Effector memory CD4-positive, alpha-beta T cell (primary cell): ENCODE results near the gene WDR83.
"Not testable (repeated sequence)": the region's sequence is repeated elsewhere in the genome, so short reads cannot be mapped to it uniquely, and the experiment has no call there.

Source experiments
- DNase-seq, 3 donors: peaks; one replicate each; pipeline ENCODE4 v3.0.0-alpha.2; 2020
- H3K27ac ChIP-seq: 2 replicates; pipeline ENCODE4 v1.7.0; 2013; ENCODE audit warnings: mild to moderate bottlenecking, low read length, moderate library complexity; ENCODE audit not compliant: insufficient read depth, poor library complexity, severe bottlenecking
- H3K27me3 ChIP-seq: replicated peaks from 2 replicates; pipeline ENCODE4 v1.7.0; 2013; ENCODE audit warnings: mild to moderate bottlenecking, low read length; ENCODE audit not compliant: insufficient read depth, control insufficient read depth, poor library complexity, severe bottlenecking
- H3K36me3 ChIP-seq: 2 replicates; pipeline ENCODE4 v1.7.0; 2013; ENCODE audit warnings: mild to moderate bottlenecking, low read length, moderate library complexity; ENCODE audit not compliant: control insufficient read depth, insufficient read depth
- H3K4me1 ChIP-seq: 2 replicates; pipeline ENCODE4 v1.7.0; 2013; ENCODE audit warnings: low read length, mild to moderate bottlenecking; ENCODE audit not compliant: control insufficient read depth, insufficient read depth, poor library complexity, severe bottlenecking
- H3K4me3 ChIP-seq: 2 replicates; pipeline ENCODE4 v1.7.0; 2013; ENCODE audit warnings: low read length, low read depth, mild to moderate bottlenecking; ENCODE audit not compliant: insufficient read depth, poor library complexity, severe bottlenecking
- H3K9me3 ChIP-seq: 2 replicates; pipeline ENCODE4 v1.7.0; 2013; ENCODE audit warnings: mild to moderate bottlenecking, low read length, moderate library complexity; ENCODE audit not compliant: control insufficient read depth

The WDR83 gene

GRCh38 chr19:12668932-12669269, 2.3 kb downstream of the WDR83 start:
- peak overlapping the region; percentile 95 for H3K27ac ChIP-seq
- H3K9me3 ChIP-seq = no peaks in the 10 kb centered on the region
- H3K27me3 ChIP-seq = no peaks in the 10 kb centered on the region
- H3K4me3 ChIP-seq = peak overlapping the region; percentile 78
- H3K4me1 ChIP-seq = peaks cover 32% of the 10 kb centered on the region
- peaks cover 19% of the 10 kb centered on the region for H3K36me3 ChIP-seq
- DNase-seq = peak; percentile 68 to 75 (median 70)

DNA sequence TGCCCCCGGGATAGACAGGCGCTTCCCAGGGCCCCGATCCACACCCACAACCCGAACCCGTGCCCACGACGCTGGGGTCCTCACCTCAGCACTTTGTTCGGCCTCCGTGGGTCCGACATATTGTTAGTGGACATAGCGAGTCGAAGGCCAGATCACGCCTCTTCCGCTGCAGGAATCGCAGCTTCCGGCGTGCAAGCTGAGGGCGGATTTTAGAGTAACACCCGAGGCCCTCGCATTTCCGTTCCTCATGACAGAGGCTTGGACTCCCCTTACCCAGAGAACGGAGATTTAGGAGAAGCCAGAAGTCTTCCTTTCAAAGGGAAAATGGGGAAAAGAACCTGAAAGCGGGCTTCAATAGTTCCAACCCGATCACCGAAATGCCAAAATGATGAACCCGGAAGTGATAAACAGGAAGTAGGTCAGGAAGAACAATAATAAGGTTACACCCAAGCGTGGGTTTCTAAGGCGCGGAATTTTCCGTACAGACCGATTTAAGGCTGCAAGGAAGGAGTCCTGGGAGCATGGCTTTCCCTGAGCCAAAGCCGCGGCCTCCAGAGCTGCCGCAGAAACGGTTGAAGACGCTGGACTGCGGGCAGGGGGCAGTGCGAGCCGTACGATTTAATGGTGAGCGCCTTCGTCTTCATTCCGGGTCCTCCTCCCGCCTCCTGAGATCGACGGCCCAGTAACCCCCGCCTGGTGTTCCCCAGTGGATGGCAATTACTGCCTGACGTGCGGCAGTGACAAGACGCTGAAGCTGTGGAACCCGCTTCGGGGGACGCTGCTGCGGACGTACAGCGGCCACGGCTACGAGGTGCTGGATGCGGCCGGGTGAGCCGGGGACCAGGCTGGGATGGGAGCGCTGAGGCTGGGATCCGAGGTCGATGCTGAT, 2.9 kb downstream of the WDR83 start:
- Histone ChIP-seq H3K4me1 (peaks cover 28% of the 10 kb centered on the region), H3K4me3 (peak overlapping the region; percentile 78), H3K9me3 (no peaks in the 10 kb centered on the region), H3K27ac (peak overlapping the region; percentile 95), H3K27me3 (no peaks in the 10 kb centered on the region), H3K36me3 (peaks cover 19% of the 10 kb centered on the region)
- DNase-seq = peak; percentile 52 to 66 (median 62)

DNA sequence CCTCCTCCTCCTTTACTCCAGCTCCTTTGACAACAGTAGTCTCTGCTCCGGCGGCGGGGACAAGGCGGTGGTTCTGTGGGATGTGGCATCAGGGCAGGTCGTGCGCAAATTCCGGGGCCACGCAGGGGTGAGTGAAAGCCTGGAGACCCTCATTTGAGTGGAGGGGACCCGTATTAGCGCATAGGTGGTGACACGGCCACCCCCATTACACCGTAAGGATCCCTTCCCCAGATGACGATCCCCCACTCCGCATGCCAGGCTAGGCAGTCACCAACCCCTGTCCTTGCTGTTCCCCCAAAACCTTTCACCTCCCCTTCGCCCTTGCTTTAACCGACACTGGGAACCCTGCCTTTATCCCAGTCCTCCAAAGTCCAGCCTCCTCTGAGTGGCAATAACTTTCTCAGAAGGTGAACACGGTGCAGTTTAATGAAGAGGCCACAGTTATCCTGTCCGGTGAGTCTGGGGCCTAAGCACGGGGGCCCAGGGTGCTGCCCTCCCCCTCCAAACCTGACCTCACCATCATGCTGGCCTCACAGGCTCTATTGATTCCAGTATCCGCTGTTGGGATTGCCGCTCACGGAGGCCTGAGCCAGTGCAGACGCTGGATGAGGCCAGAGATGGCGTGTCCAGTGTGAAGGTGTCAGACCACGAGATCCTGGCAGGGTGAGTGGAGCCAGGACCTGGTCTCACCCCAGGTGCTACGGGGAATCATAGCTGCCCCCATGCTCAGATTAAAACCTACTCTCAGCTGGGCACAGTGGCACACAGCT, 3.7 kb downstream of the WDR83 start:
- Histone ChIP-seq H3K27ac (peak overlapping the region; percentile 95), H3K27me3 (no peaks in the 10 kb centered on the region), H3K9me3 (no peaks in the 10 kb centered on the region), H3K4me1 (peaks cover 21% of the 10 kb centered on the region), H3K4me3 (peak overlapping the region; percentile 78), H3K36me3 (peaks cover 23% of the 10 kb centered on the region)
- no peak for DNase-seq

GRCh38 chr19:12672744-12673143, 6.1 kb downstream of the WDR83 start:
- no peak overlapping the region for H3K4me3 ChIP-seq
- H3K36me3 ChIP-seq = peaks cover 47% of the 10 kb centered on the region
- no peak for DNase-seq
- no peaks in the 10 kb centered on the region for H3K9me3 ChIP-seq
- H3K27me3 ChIP-seq = no peaks in the 10 kb centered on the region
- H3K27ac ChIP-seq = no peak overlapping the region
- peaks cover 20% of the 10 kb centered on the region for H3K4me1 ChIP-seq

GRCh38 chr19:12675399-12675798, 8.8 kb downstream of the WDR83 start:
- H3K27ac ChIP-seq = no peak overlapping the region
- no peak overlapping the region for H3K4me3 ChIP-seq
- no peaks in the 10 kb centered on the region for H3K27me3 ChIP-seq
- H3K4me1 ChIP-seq = peaks cover 14% of the 10 kb centered on the region
- no peaks in the 10 kb centered on the region for H3K9me3 ChIP-seq
- peaks cover 65% of the 10 kb centered on the region for H3K36me3 ChIP-seq
- no peak for DNase-seq

DNA sequence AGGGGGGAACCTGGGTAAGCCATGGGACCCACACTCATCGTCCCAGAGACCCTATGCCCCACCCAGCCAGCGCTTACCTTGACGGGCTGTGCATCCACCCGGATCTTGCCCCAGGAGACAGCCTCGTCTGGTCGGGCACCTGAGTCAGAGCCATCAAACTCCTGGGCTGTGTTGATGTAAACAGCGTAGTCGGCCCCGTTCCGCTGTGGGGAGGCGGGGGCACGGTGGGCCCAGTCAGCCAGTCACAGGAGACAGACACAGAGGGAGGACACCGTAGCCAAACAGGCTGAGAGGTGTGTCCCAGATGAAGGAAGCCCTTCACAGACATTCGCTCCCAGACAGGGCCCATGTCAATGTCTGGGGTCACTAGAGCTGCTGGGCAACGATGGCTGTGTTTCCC, 9.3 kb downstream of the WDR83 start:
- Histone ChIP-seq H3K9me3 (no peaks in the 10 kb centered on the region), H3K4me1 (peaks cover 16% of the 10 kb centered on the region), H3K36me3 (peaks cover 65% of the 10 kb centered on the region), H3K27me3 (no peaks in the 10 kb centered on the region), H3K4me3 (no peak overlapping the region), H3K27ac (no peak overlapping the region)
- no peak for DNase-seq

GRCh38 chr19:12676384-12676792, 9.8 kb downstream of the WDR83 start:
- Histone ChIP-seq H3K4me1 (peaks cover 19% of the 10 kb centered on the region), H3K4me3 (no peak overlapping the region), H3K27ac (peak overlapping the region; percentile 39), H3K9me3 (no peaks in the 10 kb centered on the region), H3K36me3 (peaks cover 65% of the 10 kb centered on the region), H3K27me3 (no peaks in the 10 kb centered on the region)
- DNase-seq = peak; percentile 60 to 76 (median 66)

- Histone ChIP-seq H3K4me1 (peaks cover 22% of the 10 kb centered on the region), H3K27me3 (no peaks in the 10 kb centered on the region), H3K4me3 (no peak overlapping the region), H3K36me3 (peaks cover 65% of the 10 kb centered on the region), H3K9me3 (no peaks in the 10 kb centered on the region), H3K27ac (no peak overlapping the region)
- no peak for DNase-seq
Observed at GRCh38 chr19:12676928-12677327, 10.3 kb downstream of the WDR83 start.

DNA sequence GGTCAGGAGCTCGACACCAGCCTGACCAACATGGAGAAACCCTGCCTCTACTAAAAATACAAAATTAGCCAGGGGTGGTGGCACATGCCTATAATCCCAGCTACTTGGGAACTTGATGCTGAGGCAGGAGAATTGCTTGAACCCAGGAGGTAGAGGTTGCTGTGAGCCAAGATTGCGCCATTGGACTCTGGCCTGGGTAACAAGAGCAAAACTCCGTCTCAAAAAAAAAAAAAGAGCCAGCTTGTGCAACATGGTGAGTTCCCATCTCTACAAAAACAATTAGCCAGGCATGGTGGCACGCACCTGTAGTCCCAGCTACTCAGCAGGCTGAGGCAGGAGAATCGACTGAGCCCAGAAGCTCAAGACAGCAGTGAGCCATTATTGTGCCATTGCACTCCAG, 11.4 kb downstream of the WDR83 start:
- Histone ChIP-seq H3K4me1 (peaks cover 22% of the 10 kb centered on the region), H3K36me3 (peaks cover 59% of the 10 kb centered on the region)
- H3K27me3 ChIP-seq, H3K4me3 ChIP-seq, DNase-seq, H3K9me3 ChIP-seq, H3K27ac ChIP-seq: not testable (repeated sequence)

DNA sequence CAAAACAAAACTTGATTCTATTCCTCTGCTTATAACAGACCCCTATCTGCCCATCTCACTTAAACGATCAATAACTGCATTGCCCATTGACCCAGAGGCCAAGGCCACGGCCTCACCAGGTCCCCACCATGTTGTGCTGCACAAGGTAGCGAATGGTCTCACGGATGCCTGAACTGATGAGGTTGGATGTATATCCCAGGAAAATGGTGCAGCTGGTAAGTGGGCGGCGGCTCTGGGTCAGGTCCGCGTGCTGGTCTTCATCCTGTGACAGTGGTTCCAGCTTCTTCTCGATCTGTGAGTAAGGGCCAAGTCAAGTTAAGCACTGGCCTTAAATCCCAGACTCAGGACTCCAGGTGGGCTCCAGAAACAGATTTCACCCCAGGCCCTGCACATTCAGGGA, 13.4 kb downstream of the WDR83 start:
- no peak for DNase-seq
- no peak overlapping the region for H3K27ac ChIP-seq
- H3K27me3 ChIP-seq = no peaks in the 10 kb centered on the region
- H3K9me3 ChIP-seq = no peaks in the 10 kb centered on the region
- peaks cover 22% of the 10 kb centered on the region for H3K4me1 ChIP-seq
- no peak overlapping the region for H3K4me3 ChIP-seq
- peaks cover 46% of the 10 kb centered on the region for H3K36me3 ChIP-seq
